GM21529 (cell line): ENCODE measurements around the gene SORCS2.

Source experiments
- ATAC-seq: cut with Tn5 transposase; IDR thresholded peaks from one replicate; pipeline ENCODE4 v1.9.1; 2021; ENCODE audit not compliant: unreplicated experiment

Gene SORCS2

DNA sequence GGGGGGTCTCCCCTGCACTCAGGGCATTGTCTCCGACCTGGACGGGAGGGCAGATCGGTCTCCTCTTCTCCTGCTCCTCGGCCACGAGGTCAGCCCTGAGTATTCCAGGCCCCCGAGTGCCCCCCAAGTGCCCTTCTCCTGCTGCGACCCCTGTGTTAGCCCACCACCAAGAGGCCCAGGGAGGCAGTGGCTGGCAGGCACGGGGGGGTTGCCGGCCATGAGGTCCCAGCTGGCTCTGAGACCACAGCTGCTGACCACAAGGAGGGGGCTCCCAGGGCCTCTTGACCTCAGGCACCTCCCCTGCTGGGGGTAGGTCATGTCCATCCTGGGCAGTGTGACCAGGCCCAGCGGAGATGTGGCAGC lies 428.5 kb downstream of the SORCS2 start:
- no peak for ATAC-seq

DNA sequence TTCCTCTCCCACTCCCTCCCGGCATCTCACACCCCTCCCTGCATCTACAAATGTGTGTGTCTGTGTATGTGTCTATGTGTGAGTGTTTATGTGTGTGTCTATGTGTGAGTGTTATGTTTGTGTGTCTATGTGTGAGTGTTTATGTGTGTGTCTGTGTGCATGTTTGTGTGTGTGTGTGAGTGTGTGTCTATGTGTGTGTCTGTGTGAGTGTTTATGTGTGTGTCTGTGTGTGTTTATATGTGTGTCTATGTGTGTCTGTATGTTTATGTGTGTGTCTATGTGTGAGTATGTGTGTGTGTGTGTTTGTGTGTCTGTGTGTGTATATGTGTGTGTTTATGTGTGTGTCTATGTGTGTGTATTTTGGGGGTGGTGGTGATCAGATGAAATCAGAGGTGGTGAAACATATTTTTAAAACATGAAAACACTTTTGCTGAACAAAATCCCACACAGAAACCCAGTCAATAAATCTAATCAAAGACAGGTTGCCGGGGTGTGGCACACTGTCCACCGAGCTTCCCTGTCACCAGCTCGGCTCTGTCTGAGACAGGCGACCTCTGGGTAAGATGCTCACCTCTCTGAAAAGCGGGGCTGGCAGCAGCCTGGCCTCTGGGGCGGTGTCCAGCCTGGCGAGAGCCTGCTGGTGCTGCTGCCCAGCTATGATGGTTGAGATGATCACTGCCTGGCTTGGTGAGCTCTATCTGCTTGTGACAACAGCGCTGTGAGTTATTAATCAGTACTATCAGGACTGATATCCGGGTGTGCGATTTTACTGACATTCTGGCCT lies 429.1 kb downstream of the SORCS2 start:
- ATAC-seq, result no peak

DNA sequence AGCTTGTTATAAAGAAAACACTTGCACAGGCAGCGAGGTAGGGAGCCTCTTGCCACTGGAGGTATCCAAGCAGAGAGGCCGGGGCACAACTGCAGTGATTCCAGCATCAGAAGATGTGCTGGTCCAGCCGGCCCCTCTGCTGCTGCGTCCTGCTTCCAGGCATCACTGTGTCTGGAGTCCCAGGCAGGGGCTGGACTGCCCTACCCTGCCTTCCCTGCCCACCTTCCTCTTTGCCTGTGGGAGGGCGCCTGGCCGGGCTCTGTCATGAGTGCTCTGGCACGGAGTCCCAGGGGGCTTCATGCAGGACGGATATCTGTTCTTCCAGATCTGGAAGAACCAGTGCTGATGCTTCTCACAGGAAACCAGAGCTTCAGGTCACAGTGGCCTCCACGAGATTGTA lies 430.0 kb downstream of the SORCS2 start:
- no peak for ATAC-seq

DNA sequence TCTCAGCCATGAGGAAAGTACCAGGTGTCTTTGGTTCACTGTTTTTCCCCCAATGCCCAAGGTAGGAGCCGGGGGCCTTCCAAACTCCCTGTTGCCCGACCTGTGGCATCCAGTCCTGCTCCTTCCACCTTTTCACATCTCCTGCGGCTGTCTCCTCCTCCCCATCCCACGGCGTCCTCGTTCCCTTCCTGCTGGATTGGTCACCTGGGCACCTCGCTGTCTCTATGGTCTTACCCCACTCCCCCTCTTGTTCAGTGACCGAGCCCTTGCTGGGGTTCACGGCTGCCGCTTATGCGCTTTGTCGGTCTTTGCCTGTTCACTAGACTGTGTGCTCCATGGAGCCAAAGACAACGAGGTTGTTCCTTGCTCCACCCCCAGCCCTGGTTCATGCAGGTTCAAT lies 431.1 kb downstream of the SORCS2 start:
- no peak for ATAC-seq

DNA sequence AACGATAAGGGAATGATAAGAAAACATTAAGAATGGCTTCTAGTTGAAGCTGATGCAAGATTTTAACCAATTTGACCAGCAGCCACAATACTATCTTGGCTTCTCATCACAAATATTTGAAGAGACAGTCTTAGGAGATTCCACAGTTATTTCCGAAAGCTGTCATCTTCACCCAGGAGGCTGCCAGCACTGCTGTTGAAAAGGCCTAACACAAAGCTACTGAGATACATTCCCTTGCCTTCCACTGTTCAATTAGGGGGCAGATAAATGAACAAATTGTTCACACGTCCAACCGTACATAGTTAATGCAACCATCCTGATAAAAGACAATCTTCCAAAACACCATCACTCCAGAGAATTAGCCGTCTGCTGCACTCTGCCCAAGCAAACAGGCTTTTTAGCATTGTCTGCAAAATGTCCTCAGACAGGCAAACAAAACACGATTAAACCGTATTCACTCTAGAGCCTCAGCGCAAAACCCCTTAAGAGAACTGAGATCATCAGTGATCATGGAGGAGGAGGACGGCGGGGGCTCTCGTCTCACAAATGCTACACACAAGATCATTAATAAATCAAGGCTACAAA lies 432.1 kb downstream of the SORCS2 start:
- ATAC-seq, result no peak

DNA sequence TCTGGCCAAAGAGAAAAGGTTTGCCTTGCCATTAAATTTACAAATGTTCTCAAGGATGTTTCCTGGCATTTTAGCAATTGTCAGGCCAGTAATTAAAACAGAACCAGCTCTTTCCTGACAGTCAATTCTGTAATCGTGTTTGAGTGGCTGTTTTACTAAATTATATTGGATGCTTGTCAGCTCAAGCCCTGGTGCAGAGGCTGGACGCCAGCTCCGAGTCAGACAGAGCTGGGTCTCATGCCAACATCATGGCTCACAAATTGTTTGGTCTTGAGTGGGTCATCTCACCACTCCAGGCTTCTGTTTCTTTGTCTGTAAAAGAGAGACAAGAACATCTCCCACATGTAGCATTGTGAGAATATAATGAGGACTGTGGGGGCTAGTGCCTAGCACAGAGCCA lies 432.7 kb downstream of the SORCS2 start:
- ATAC-seq, result no peak

DNA sequence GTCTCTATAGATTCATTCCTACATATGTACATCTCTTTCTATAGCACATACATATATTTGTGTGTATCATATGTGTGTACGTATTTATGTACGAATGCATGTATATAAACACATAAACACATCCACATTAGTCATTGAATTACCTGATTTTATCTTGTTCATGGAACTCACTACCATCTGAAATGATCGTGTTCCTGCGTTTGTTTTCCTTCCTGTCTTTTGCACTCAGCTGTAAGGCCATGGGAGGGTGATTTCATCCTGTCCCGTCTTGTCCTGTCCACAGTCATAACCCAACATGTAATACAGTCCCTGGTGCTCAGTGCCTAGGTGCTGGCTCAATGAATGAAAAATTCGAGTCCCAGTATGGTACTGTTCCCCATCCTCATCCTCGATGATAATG lies 434.2 kb downstream of the SORCS2 start:
- ATAC-seq, result no peak

DNA sequence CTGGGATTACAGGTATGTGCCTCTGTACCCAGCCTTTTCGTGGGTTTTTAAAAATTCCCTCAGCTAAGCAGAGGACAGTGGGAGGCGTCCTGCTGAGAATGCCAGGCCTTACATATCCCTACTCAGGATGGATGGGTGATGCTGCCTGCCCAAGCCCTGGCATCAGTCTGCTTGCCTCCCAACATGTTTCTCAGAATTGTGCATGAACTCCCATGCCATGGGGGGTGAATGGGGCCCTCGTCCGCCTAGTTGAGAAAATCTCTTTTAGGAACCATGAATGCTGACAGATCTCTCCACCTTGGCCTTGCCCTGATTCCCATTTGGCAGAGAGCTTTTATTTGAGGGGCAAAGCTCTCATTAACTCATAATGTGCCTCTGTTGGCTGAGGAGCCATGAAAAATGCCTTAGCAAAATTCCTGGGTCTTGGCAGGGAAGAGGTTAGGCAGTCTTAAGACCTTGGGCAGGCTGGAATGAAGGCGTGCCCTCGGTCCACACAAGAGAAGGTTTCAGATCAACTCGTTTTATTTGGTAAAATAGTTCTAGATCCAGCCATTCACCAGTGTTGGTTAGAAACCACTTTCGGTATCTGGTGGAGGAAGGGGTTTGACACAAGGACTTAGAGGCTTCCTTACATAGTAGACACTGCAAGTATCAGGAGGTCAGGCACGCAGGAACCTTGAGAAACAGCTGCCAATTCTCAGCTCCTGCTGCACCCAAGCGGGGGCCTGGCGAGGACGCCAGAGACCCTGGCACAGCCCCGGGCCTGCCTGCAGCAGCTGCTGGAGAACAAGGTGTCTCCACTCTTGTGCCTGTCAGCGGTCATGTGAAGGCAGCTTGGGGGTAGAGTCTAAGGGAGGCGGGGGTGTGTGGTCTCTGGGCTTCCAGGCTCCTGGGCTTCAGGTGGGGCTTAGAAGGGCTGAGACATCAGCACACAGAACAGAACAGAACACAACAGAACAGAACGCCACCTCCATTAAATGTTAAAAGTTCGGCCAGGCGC lies 435.2 kb downstream of the SORCS2 start:
- no peak for ATAC-seq

DNA sequence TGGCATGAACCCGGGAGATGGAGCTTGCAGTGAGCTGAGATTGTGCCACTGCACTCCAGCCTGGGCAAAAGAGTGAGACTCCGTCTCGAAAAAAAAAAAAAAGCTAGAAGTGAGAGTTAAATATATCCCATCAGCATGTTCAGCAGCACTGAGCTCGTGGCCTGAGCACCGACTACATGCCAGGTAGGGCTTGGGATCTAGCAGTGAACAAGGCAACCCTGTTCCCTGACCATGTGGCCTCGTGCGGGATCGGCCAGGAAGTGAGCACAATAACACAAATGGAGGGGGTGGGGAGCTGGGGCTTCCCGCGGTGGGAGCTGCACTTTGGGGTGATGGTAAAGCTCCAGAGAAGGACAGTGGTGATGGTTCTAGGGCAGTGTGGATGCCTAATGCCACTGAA lies 436.1 kb downstream of the SORCS2 start:
- ATAC-seq, result no peak

DNA sequence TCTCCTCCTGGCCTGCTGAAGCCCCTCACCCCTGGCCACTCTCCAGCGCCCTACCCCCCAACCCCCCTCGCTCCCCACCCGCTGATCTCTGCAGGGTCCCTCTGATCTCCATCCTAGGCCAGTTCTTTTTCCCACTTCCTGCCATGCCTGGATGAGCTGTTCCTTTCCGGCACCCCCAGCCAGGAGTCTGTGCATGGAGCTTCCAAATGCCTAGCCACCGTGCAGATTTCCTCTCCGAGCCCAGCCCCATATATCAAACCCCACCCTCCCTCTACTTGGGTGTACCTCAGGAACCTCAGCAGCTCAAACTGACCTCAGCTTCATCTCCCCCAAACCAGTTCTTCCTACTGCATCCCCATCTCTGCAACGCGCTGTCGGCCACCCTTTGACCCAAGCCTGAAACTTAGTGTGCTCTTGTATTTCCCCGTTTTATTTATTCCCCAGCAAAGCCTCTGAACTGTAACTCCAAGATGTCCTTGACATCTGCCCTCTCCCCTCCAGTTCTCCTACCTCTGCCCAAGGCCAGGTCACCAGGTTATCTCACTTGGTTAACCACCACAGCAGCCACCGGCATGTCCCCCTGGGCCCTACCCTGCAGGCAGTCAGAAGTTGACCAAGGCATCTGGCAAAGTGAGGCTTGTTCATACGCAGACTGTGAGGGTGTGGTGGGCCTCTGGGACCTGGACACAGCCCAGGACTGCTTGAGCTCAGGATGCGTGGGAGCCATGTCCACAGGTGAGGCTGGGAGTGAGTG lies 437.3 kb downstream of the SORCS2 start:
- no peak for ATAC-seq

DNA sequence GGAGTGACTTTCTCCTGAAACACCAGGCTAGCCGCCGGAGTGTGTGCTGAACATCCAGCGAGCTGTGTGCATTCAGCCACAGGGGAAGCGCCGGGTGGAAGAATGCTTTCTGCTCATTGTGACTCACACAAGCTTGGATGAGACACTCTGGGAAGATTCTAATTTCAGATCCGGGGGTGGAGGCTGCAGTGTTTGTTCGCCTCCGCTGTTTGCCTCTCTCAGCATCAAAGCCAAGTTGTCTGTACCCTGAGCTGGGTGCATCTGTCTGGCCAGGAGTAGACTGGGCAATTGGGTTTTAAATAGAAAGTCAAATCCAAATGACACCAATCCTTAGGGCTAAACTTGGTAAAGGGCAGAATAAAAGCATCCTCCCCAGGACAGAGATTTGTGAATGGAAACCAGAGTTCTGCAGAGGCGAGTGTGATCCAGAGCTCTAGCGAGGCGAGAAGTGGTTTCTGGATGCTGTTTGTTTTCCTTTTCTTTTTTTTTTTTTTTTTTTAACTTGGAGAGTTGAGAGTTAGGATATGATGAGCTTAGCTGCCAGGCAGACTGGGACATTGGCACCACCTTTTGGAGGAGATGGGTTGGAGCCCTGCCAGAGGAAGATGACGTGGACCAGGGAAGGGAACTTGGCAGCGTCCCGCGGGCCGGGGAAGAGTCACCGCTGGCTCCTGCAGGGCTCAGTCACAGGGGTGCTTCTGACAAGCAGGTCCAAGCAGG lies 438.4 kb downstream of the SORCS2 start:
- ATAC-seq, result no peak

DNA sequence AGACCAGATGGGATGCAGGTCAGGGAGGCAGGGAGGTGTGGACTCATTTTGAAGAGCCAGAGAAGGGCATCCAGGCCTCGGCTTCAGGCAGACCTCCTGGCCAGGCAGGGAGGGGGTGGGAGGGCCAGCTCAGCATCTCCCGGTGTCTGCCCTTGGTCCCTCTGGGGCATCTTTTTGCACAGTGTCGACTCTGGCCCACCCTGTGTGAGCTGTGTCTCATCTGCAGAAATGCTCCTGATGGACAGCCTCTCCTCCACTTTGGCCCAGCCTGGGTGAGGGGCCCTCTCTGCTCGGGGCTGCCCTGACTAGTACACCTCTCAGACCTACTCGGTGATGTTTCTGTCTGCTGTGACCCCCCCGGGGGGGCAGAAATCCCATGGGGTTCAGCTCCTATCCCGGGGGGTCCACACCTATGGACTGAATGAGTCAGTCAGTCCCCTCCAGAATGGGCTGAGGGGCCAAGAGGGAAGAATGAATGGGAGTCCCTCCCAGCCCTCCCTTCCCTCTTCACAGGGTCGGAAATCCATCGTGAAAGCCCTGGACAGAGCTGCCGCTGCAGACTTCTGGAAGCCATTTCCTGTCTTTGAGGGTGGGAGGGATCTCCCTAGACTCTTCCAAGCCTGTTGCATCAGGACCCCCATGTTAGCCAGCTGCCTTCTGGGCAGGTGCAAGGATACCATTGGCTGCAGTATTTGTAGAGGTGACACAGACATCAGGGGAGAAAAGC lies 439.1 kb downstream of the SORCS2 start:
- ATAC-seq, result no peak

DNA sequence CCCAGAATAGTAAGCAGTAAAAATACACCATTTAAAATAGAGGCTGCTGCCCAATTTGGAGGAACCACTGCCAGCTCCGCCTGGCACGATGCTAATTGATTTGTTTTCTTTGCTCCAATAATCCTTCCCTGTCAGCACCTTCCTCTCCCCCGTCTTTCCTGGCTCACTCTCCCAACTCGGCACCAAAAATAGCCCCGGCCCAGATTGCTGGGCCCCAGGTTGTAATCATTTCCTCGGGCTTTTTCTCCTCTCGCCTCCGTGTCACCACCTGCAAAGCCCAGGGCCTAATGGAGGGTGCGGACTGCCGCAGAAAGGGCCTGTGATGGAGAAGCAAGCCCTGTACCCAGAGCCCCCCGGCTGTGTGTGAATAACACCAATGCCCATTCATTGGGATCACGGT lies 440.0 kb downstream of the SORCS2 start:
- no peak for ATAC-seq

DNA sequence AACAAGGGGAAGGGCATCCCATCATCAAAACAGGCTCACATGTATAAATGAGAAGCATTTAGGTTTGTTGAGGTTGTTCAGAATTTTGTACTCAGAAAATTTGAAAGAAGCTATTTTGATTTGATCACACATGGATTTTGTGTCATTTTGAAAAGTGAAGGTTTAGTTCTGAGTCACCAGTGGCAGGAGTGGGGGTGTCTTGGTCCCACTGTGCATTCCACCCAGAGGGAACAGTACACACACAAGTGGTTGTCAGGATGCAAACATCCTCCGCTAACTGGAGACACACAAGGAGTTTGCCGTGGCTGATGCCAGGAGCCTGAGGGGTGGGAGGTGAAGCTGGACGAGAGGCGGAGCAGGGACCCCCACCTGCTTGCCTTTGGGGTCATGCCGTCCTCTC lies 440.6 kb downstream of the SORCS2 start:
- no peak for ATAC-seq

DNA sequence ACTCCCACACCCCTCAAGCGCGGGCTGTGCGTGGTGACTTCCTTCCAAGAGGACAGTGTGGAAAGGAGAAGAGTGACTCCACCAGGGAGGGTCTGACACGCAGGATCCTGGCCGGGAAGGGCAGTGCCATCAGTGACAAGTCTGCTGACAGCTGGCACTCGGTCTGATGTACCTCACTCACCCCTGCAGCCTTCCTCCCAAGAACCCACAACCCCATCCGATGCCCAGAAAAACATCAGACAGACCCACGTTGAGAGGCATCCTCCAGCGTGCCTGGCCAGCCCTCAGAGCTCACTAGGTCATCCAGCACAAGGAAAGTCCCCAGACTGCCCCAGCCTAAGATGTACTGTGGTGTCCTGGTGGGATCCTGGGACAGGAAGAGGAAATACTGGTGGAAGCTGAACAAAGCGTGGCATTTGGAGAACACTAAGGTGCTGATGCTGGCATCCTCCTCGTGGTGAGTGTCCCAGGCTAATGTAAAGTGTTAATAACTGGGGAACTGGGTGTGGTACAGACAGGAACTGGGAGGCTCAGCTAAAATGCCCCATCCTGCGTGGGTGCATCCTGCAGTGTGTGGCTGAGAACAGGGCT lies 442.4 kb downstream of the SORCS2 start:
- no peak for ATAC-seq

DNA sequence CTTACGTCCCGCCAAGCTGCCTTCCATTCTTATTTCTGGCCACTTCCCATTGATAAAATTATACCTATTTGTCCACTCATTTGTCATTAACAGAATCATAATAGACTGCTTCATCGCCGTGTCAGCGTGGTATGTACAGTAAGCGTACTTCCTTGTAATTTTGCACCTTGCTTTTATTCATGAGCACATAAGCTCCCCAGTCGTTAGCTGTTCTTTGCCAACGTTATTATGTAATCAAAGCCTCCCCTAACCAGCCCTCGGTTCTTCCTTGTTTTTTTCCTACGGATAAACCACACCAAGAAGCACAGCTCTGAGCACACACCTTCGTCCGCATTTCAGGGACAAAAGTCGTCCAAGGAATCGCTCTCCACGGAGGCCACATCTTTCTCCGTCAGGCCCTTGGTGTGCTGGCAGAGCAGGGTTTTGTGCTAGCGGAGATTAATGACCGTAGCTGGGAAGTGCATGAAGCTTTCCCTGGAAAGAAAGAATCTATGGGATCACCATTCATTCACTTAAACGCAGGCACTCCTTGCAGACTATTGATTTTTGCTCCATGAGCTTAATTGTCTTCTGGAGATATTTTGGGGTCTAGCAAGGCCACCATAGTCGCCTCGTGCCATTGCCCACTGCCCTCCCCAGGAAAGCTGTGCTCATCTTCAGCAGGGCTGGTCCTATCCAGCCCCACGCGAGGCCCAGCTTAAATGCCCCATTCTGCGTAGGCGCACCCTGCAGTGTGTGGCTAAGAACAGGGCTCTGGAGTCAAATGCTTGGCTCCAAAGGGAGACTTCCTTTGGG lies 443.3 kb downstream of the SORCS2 start:
- ATAC-seq, result no peak

DNA sequence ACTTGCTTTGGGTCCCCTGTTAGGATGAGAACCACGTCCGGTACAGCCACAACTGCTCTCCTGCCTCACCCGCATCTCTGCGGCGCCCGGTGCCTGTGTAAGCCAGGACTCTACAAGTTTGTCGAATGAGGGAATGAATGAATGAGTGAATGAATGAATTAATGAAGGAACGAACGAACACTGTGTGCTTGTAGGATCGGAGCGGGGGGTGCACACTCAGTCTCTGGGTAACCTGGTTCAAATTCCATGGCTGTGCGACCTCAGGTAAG lies 443.8 kb downstream of the SORCS2 start:
- no peak for ATAC-seq

DNA sequence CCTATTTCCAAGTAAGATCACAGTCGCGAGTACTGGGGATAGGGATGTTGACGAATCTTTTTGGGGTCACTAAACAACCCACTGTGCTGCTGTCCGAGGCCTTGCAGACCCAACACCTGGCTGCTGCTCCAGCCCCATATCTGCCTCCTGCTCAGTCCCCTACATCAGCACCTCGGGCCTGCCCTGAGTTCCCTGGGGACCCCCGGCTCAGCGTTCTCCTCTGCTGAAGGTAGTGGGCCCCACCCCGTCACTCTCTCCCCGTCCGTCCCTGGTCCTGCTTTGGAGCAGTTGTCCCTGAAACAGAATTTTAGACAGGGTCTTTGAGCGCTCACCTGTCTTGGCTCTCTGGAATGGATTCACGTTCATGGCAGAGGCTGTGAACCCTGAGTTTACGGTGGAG lies 444.8 kb downstream of the SORCS2 start:
- no peak for ATAC-seq

DNA sequence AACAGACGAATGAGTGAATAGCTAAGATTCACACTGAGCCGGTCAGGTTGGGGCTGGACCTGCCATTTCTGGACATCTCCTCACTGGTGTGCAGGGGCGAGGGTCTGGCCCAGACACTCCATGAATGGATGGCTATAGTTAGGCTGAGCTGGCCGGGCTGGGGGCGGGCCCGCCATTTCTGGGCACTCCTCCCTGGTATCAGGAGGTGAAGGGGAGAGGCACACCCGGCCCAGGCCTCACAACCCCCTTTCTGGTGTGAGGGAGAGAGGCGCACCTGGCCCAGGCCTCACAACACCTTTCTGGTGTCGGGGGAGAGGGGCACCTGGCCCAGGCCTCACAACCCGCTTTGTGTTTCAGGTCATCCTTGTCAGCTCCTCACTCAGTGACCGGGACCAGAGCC lies 445.6 kb downstream of the SORCS2 start:
- ATAC-seq, result no peak
